K562 (cell line): ENCODE data around the gene TXNDC15. TPM values are rescaled to one million over a fixed set of nuclear protein-coding genes. Genes with fewer than 3 reads are reported as not detected.
A peak's percentile ranks its signal among the peaks of the same experiment; 100 is the strongest.

Experiments
- ATAC-seq: fragments of 200-7000 bp; cut with Tn5 transposase; 3 replicates; pipeline ENCODE4 v1.9.1; 2020; ENCODE audit warnings: moderate library complexity
- BruUV-seq: library from RNA; stranded (reverse); fragments of 400-500 nt; replicated peaks from 2 replicates; lab custom pipeline; 2021; lab: Mats Ljungman, UMichigan
- CTCF ChIA-PET: fragments of 300-600 bp; formaldehyde crosslinking; extraction: SDS; loops from one replicate; lab custom pipeline; 2021; ENCODE audit warnings: low intra/inter-chr PET ratio; lab: Yijun Ruan, JAX
- POLR2A ChIA-PET: fragments of 300-600, 350-650 bp; sonication (Branson Sonifier 250); formaldehyde crosslinking; extraction: SDS; loops from one replicate; lab custom pipeline; 2021; ENCODE audit warnings: antibody characterized with exemption, inconsistent platforms; lab: Yijun Ruan, JAX
- DNase-seq, 4 experiments: peaks; one replicate each; pipeline versions ENCODE4 v3.0.0 to v3.0.0-alpha.2; 2011 to 2018; ENCODE audit warnings: low spot score in 3 of 4, mixed read lengths in 3 of 4; ENCODE audit errors: extremely low read depth in 1 of 4
- FAIRE-seq: peaks from 2 replicates; lab custom pipeline; 2011; peaks lifted over from hg19 to GRCh38; lab: Jason Lieb, UNC
- H2AFZ ChIP-seq: 2 replicates; pipeline ENCODE4 v1.6.0; 2011; ENCODE audit warnings: low read depth, low read length, control low read depth, inconsistent platforms
- H3K27ac ChIP-seq: fragments of 200-600 bp; 3 replicates; pipeline ENCODE4 v1.8.0; 2011; ENCODE audit warnings: low read depth, mild to moderate bottlenecking, control low read depth, inconsistent platforms, low read length, moderate library complexity, mixed read lengths; ENCODE audit errors: extremely low read depth
- H3K27me3 ChIP-seq, 2 experiments: fragments of 300-600 bp in 1 of 2; 2 replicates in 1 of 2; 3 replicates in 1 of 2; pipeline versions ENCODE4 v1.6.0 to v1.8.0; 2011; ENCODE audit warnings: inconsistent platforms in 2 of 2, low read length in 2 of 2, mild to moderate bottlenecking in 1 of 2, mixed read lengths in 1 of 2, moderate library complexity in 1 of 2; ENCODE audit not compliant: control insufficient read depth in 2 of 2, insufficient read depth in 2 of 2
- H3K36me3 ChIP-seq: fragments of 300-600 bp; 3 replicates; pipeline ENCODE4 v1.8.0; 2011; ENCODE audit warnings: mild to moderate bottlenecking, low read length, inconsistent platforms; ENCODE audit not compliant: control insufficient read depth, insufficient read depth
- H3K4me1 ChIP-seq, 2 experiments: fragments of 200-600 bp in 1 of 2; replicated peaks in 1 of 2; 2 replicates in 1 of 2; 3 replicates in 1 of 2; pipeline versions ENCODE4 v1.5.1 to v1.8.0; 2011; ENCODE audit warnings: inconsistent platforms in 2 of 2, low read length in 2 of 2, mild to moderate bottlenecking in 1 of 2, mixed read lengths in 1 of 2, moderate library complexity in 1 of 2; ENCODE audit not compliant: control insufficient read depth in 2 of 2, insufficient read depth in 2 of 2
- H3K4me2 ChIP-seq: 2 replicates; pipeline ENCODE4 v1.6.1; 2011; ENCODE audit warnings: low read length, control low read depth, inconsistent platforms, mixed read lengths; ENCODE audit not compliant: insufficient read depth
- H3K4me3 ChIP-seq: fragments of 200-600 bp; sonication (generic), shearing (Covaris generic); 2 replicates; pipeline ENCODE4 v1.5.1; 2016; ENCODE audit warnings: control low read depth, inconsistent platforms
- H3K79me2 ChIP-seq: fragments of 200-600 bp; 3 replicates; pipeline ENCODE4 v1.8.0; 2011; ENCODE audit warnings: low read length, inconsistent platforms; ENCODE audit not compliant: control insufficient read depth, insufficient read depth
- H3K9ac ChIP-seq, 2 experiments: 2 replicates each; pipeline versions ENCODE4 v1.6.0 to v1.6.1; 2011; ENCODE audit warnings: low read depth in 2 of 2, low read length in 2 of 2, control low read depth in 1 of 2, inconsistent platforms in 1 of 2, mild to moderate bottlenecking in 1 of 2, mixed read lengths in 1 of 2; ENCODE audit not compliant: insufficient read depth in 1 of 2
- H3K9me1 ChIP-seq: one replicate; pipeline ENCODE4 v1.6.0; 2011; ENCODE audit warnings: inconsistent platforms, mild to moderate bottlenecking, low read length, moderate library complexity; ENCODE audit not compliant: control insufficient read depth, insufficient read depth
- H3K9me3 ChIP-seq: replicated peaks from 2 replicates; pipeline ENCODE4 v1.5.1; 2011; ENCODE audit warnings: low read depth, low read length, inconsistent platforms; ENCODE audit not compliant: control insufficient read depth, insufficient read depth
- H4K20me1 ChIP-seq: replicated peaks from 2 replicates; pipeline ENCODE4 v1.6.1; 2011; ENCODE audit warnings: low read length, inconsistent platforms, mixed read lengths; ENCODE audit not compliant: control insufficient read depth, insufficient read depth
- DPF2 ChIP-seq: fragments of 450-650 bp; IDR thresholded peaks from 2 replicates; pipeline ENCODE4 v1.6.1; 2016
- HDAC2 ChIP-seq: fragments of 450-650 bp; IDR thresholded peaks from 2 replicates; pipeline ENCODE4 v1.6.1; 2016; ENCODE audit warnings: mild to moderate bottlenecking
- KAT7 ChIP-seq: sonication (generic); formaldehyde crosslinking; IDR thresholded peaks from 2 replicates; pipeline ENCODE4 v1.8.0; 2022; ENCODE audit warnings: missing genetic modification reagents, mild to moderate bottlenecking, borderline replicate concordance
- SMAD3 ChIP-seq: fragments of 450-650 bp; formaldehyde crosslinking; conservative IDR thresholded peaks from 2 replicates; pipeline ENCODE4 v1.4.0; 2020; ENCODE audit warnings: mild to moderate bottlenecking
- TARDBP ChIP-seq: fragments of 450-650 bp; IDR thresholded peaks from 2 replicates; pipeline ENCODE4 v1.6.1; 2016
- TFE3 ChIP-seq: fragments of 450-650 bp; formaldehyde crosslinking; IDR thresholded peaks from 2 replicates; pipeline ENCODE4 v1.4.0; 2020; ENCODE audit warnings: mild to moderate bottlenecking, mixed read lengths
- WGBS: fragments of 100-300 bp; shearing (Covaris generic); methylation state at CpG from one replicate; pipeline ENCODE4 v1.1.6; 2016; ENCODE audit warnings: low coverage, mixed read lengths; ENCODE audit not compliant: insufficient coverage; ENCODE audit errors: missing lambda C conversion rate; 5-methylcytosine and 5-hydroxymethylcytosine counted together
- in situ Hi-C: fragments of 300-500 bp; cut with MboI; formaldehyde crosslinking; loops from 4 replicates; pipeline ENCODE4 v1.15.0; 2018; ENCODE audit warnings: inconsistent platforms, mixed read lengths
- intact Hi-C: fragments of 100-400 bp; cut with micrococcal nuclease; formaldehyde crosslinking; loops from 2 replicates; pipeline ENCODE4 v1.14.2; 2022
- polyA plus RNA-seq, 8 experiments: library from polyadenylated mRNA; depleted of rRNA in 4 of 8; stranded (reverse) in 5 of 8; unstranded in 3 of 8; fragments of >200 nt; fragmentation: Nextera tagmentation in 2 of 8; fragmentation: Illumina TruSeq in 1 of 8; extraction: Ambion mirVana in 2 of 8; extraction: Trizol in 1 of 8; gene quantifications; 2 replicates each; pipeline versions ENCODE4 v1.2.1 to v1.2.3, GENCODE V29; 2011 to 2014; ENCODE audit warnings: inconsistent platforms in 1 of 8, missing spikeins in 1 of 8
- total RNA-seq, 7 experiments: library from RNA; depleted of rRNA in 6 of 7; stranded (reverse); fragments of >200 nt in 6 of 7; fragmentation: Illumina TruSeq in 2 of 7; extraction: Trizol in 2 of 7; gene quantifications; 2 replicates each; pipeline versions ENCODE4 v1.2.1 to v1.2.3, GENCODE V29; 2011 to 2021; ENCODE audit warnings: low replicate concordance in 1 of 7
- TF ChIP-seq, protein P1 (sequence below): IDR thresholded peaks from 2 replicates; pipeline ENCODE4 v1.6.1; 2012; ENCODE audit warnings: low read depth, low read length, improper control_type of control experiment, borderline replicate concordance
- TF ChIP-seq, protein P2 (sequence below), 3 experiments: IDR thresholded peaks in 2 of 3; conservative IDR thresholded peaks in 1 of 3; 2 replicates each; pipeline ENCODE4 v1.5.1; 2011 to 2012; ENCODE audit warnings: low read length in 3 of 3, mild to moderate bottlenecking in 3 of 3, control low read depth in 2 of 3, improper control_type of control experiment in 1 of 3, inconsistent platforms in 1 of 3, low read depth in 1 of 3, mixed read lengths in 1 of 3, moderate library complexity in 1 of 3; ENCODE audit not compliant: insufficient read depth in 2 of 3

Gene TXNDC15
- total and polyA plus RNA-seq, 9 of the 15 experiments (the other 6 are each of a cell fraction or from before 2014, with no cell fraction given): 3.0 to 15.4 (median 12.3) TPM

- BruUV-seq: no TSS peak
- peaks cover 14 to 31% of the 10 kb centered on the region in 2 experiments; a peak in 4 of 5 replicates for H3K4me1 ChIP-seq
- H4K20me1 ChIP-seq: no peaks in the 10 kb centered on the region
- no peaks in the 10 kb centered on the region for H3K9me3 ChIP-seq
- FAIRE-seq (no peak), ATAC-seq (no peak), DNase-seq (no peak)
- H3K4me3 ChIP-seq: peak overlapping the region; percentile 93
- WGBS: 11% methylated on average over 12 of the region's 12 CpGs
- peak overlapping the region; percentile 84 for H3K4me2 ChIP-seq
- ChIA-PET POLR2A (interaction anchor here (0.5 to 1.2 kb wide), 14 partner anchors 9 to 669 kb away, joined by 3 to 11 read pairs (median 3); partner anchors contain the start of gene TXNDC15), CTCF (interaction anchor here (1.1 kb wide), 1 partner anchor 60 kb away, joined by 3 read pairs; no protein-coding TSS in a partner anchor)
- peak overlapping the region; percentile 96 for H3K9ac ChIP-seq
- H3K79me2 ChIP-seq: peaks cover 39% of the 10 kb centered on the region
- intact Hi-C loops (loop anchor here (5.0 kb wide), 2 partner anchors 108 to 453 kb away; partner anchors contain the start of gene CAMLG), in situ Hi-C loops (no loop called here)
- peaks cover 41% of the 10 kb centered on the region for H3K36me3 ChIP-seq
- H2AFZ ChIP-seq: peak overlapping the region; percentile 81
- H3K27ac ChIP-seq: peak overlapping the region; percentile 96
- no peaks in the 10 kb centered on the region for H3K9me1 ChIP-seq
- no peaks in the 10 kb centered on the region for H3K27me3 ChIP-seq
- peak; percentile 47 for TF ChIP-seq TFE3
- 0 out of 2 replicates have a peak, but pooled peaks have one; percentile 10 for TF ChIP-seq KAT7
- 0 out of 2 replicates have a peak, but pooled peaks have one; percentile 14 for TF ChIP-seq HDAC2
- TF ChIP-seq, protein P1, sequence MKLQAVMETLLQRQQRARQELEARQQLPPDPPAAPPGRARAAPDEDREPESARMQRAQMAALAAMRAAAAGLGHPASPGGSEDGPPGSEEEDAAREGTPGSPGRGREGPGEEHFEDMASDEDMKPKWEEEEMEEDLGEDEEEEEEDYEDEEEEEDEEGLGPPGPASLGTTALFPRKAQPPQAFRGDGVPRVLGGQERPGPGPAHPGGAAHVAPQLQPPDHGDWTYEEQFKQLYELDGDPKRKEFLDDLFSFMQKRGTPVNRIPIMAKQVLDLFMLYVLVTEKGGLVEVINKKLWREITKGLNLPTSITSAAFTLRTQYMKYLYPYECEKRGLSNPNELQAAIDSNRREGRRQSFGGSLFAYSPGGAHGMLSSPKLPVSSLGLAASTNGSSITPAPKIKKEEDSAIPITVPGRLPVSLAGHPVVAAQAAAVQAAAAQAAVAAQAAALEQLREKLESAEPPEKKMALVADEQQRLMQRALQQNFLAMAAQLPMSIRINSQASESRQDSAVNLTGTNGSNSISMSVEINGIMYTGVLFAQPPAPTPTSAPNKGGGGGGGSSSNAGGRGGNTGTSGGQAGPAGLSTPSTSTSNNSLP: no peak
- peak; percentile 59; the same call in 1 of the 2 replicates for TF ChIP-seq TARDBP
- peak; percentile 31; the same call in 1 of the 2 replicates for TF ChIP-seq DPF2
- TF ChIP-seq SMAD3: 0 out of 2 replicates have a peak, but pooled peaks have one; percentile 10
- TF ChIP-seq, protein P2, sequence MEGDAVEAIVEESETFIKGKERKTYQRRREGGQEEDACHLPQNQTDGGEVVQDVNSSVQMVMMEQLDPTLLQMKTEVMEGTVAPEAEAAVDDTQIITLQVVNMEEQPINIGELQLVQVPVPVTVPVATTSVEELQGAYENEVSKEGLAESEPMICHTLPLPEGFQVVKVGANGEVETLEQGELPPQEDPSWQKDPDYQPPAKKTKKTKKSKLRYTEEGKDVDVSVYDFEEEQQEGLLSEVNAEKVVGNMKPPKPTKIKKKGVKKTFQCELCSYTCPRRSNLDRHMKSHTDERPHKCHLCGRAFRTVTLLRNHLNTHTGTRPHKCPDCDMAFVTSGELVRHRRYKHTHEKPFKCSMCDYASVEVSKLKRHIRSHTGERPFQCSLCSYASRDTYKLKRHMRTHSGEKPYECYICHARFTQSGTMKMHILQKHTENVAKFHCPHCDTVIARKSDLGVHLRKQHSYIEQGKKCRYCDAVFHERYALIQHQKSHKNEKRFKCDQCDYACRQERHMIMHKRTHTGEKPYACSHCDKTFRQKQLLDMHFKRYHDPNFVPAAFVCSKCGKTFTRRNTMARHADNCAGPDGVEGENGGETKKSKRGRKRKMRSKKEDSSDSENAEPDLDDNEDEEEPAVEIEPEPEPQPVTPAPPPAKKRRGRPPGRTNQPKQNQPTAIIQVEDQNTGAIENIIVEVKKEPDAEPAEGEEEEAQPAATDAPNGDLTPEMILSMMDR (IDR thresholded peaks at IDR 0.05 in 2 of 3, conservative IDR thresholded peaks at IDR 0.05 in 1 of 3; ENCODE audit: insufficient read depth in 2 of 3, low read depth in 1 of 3, low read length in 3 of 3): 0 out of 6 replicates have a peak, but pooled peaks of 2 of the 3 experiments have one; percentile 3
Observed at GRCh38 chr5:134845335-134845851, 28.8 kb upstream of the TXNDC15 start.
